HEK293T (cell line): ENCODE measurements around the gene MAD1L1.

Experiments used
- ARNT ChIP-seq: fragments of 450-650 bp; IDR thresholded peaks from 2 replicates; pipeline ENCODE4 v1.6.1; 2017; ENCODE audit warnings: mild to moderate bottlenecking
- BHLHE40 ChIP-seq: fragments of 450-650 bp; IDR thresholded peaks from 2 replicates; pipeline ENCODE4 v1.6.1; 2016; ENCODE audit warnings: mild to moderate bottlenecking, moderate library complexity, borderline replicate concordance
- ELF4 ChIP-seq: fragments of 450-650 bp; IDR thresholded peaks from 2 replicates; pipeline ENCODE4 v1.6.1; 2017; ENCODE audit warnings: antibody characterized with exemption
- FOXA1 ChIP-seq: fragments of 450-650 bp; IDR thresholded peaks from 2 replicates; pipeline ENCODE4 v1.6.1; 2016; ENCODE audit warnings: mild to moderate bottlenecking
- FOXK2 ChIP-seq: fragments of 450-650 bp; IDR thresholded peaks from 2 replicates; pipeline ENCODE4 v1.6.1; 2016; ENCODE audit warnings: mild to moderate bottlenecking
- FOXM1 ChIP-seq: fragments of 450-650 bp; IDR thresholded peaks from 2 replicates; pipeline ENCODE4 v1.6.1; 2017; ENCODE audit warnings: mild to moderate bottlenecking, borderline replicate concordance
- HDGF ChIP-seq: fragments of 450-650 bp; IDR thresholded peaks from 2 replicates; pipeline ENCODE4 v1.6.1; 2017; ENCODE audit warnings: antibody characterized with exemption, borderline replicate concordance
- LEF1 ChIP-seq: fragments of 450-650 bp; IDR thresholded peaks from 2 replicates; pipeline ENCODE4 v1.6.1; 2017; ENCODE audit warnings: mild to moderate bottlenecking, borderline replicate concordance
- NFRKB ChIP-seq: fragments of 450-650 bp; IDR thresholded peaks from 2 replicates; pipeline ENCODE4 v1.6.1; 2016; ENCODE audit warnings: mild to moderate bottlenecking, moderate library complexity
- SP1 ChIP-seq: fragments of 450-650 bp; IDR thresholded peaks from 2 replicates; pipeline ENCODE4 v1.6.1; 2017
- TARDBP ChIP-seq: fragments of 450-650 bp; IDR thresholded peaks from 2 replicates; pipeline ENCODE4 v1.6.1; 2016
- TF ChIP-seq, protein P1 (sequence below): fragments of 450-650 bp; IDR thresholded peaks from 2 replicates; pipeline ENCODE4 v1.6.1; 2016

DNA sequence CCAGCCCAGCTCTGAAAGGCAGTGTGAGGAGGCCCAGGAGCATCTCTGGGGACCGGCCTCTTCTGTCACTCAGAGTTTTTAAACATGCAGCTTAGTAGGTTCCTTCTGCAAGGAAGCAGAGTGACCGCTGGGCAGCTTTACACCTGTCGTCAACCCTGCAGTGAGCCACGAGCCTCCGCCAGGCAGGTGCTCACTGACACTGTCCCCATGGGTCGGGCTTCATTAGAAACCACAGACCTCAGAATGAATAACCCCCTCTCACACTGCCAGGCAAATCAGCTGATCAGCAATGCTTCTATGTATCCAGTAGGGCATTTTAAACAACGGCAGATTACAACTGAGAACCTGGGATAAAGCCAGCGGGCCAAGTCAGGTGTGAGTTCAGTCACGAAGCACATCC lies 106.1 kb downstream of the MAD1L1 start:
- TF ChIP-seq BHLHE40 (no peak), FOXK2 (no peak), LEF1 (no peak), ARNT (no peak), FOXM1 (no peak), TARDBP (no peak), FOXA1 (no peak), SP1 (no peak), ELF4 (no peak), HDGF (no peak), NFRKB (no peak)
- TF ChIP-seq, protein P1, sequence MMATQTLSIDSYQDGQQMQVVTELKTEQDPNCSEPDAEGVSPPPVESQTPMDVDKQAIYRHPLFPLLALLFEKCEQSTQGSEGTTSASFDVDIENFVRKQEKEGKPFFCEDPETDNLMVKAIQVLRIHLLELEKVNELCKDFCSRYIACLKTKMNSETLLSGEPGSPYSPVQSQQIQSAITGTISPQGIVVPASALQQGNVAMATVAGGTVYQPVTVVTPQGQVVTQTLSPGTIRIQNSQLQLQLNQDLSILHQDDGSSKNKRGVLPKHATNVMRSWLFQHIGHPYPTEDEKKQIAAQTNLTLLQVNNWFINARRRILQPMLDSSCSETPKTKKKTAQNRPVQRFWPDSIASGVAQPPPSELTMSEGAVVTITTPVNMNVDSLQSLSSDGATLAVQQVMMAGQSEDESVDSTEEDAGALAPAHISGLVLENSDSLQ = no peak
